HG03575 (cell line): Measurements from ENCODE around the gene PPP1R3F.

ENCODE experiments used
- ATAC-seq: cut with Tn5 transposase; IDR thresholded peaks from one replicate; pipeline ENCODE4 v1.9.1; 2021; ENCODE audit not compliant: unreplicated experiment, insufficient number of reproducible peaks, low FRiP score; ENCODE audit errors: extremely low read depth

PPP1R3F gene

DNA sequence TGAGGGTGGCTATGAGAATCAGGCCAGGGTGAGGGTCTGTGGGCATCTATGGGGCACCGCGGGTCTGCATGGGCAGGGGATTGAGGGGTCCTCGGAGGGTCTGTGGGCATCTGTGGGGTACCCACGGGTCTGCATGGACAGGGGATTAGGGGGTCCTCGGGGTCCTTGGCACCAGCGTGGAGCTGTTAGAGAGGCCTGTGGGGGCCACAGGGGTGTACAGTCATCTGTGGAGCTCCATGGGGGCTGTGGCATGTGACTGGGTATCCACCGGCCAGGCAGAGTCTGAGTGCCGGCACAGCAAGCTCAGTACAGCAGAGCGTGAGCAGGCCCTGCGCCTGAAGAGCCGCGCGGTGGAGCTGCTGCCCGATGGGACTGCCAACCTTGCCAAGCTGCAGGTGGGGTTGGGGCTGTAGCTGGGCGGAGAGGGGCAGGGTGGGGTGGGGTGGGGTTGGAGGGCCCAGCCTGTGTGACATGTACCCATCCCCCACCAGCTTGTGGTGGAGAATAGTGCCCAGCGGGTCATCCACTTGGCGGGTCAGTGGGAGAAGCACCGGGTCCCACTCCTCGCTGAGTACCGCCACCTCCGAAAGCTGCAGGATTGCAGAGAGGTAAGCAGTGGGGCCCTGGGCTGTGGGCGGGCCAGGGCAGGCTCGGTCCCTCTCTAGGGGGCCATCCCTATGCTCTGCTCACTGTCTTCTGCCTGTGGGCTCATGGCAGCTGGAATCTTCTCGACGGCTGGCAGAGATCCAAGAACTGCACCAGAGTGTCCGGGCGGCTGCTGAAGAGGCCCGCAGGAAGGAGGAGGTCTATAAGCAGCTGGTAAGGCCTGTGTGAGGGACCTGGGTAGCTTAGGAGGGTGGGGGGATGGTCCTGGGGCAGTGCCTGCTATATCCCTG, 21.4 kb upstream of the PPP1R3F start:
- no peak for ATAC-seq

DNA sequence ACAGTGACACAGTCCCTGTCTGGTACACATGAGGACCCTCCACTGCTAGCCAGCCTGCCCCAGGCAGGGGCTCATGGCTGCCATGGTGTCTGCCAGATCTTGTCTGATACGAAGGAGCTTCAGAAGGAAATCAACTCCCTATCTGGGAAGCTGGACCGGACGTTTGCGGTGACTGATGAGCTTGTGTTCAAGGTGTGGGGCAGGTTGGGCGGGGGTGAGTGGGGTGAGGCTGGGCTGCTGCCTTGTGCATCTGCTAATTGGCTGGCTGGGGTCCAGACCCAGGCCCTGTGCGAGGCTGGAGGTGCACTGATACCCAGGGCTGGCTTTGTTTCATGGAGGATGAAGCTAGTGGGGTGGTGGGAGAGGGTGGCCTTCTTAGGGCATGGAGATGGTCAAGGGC, 20.5 kb upstream of the PPP1R3F start:
- ATAC-seq = no peak

GRCh38 chrX:49249616-49250015, 20.0 kb upstream of the PPP1R3F start:
- no peak for ATAC-seq

GRCh38 chrX:49250066-49250465, 19.5 kb upstream of the PPP1R3F start:
- ATAC-seq = no peak

DNA sequence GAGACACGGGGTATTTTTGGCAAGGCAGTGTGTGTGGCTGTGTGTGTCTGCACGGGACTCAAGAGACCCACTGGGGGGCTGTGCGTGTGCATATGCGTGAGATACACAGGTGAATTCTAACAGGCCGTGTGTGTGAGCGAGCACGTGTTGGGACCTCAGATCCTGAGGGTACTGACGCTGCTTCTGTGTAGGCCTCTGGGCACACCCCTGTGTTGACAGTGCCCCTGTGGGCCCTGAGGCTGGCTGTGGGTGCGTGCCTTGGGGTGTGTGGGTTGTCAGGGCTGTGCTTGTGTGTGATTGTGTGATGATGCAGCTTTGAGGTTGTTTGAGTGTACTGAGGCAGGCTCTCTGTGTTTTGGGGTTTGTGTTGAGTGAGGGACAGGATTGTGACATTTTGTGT, 19.0 kb upstream of the PPP1R3F start:
- ATAC-seq = no peak

- ATAC-seq = no peak
Measured at GRCh38 chrX:49251325-49251724, 18.3 kb upstream of the PPP1R3F start.

DNA sequence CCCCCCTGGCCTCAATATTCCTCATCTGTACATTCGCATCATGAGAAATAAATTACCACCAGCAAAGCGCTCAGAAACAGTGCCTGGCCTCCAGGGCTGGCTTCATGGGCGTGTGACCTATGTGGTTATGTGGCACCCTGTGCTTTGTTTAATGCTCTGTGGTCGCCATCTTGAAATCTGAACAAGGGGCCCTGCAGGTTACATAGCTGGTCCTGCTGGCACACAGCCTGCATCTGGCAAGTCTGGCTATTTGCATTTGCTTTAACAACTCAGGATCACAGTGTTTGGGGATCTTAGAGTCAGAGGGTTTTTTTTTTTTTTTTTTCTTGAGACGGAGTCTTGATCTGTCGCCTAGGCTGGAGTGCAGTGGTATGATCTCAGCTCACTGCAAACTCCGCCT, 15.0 kb upstream of the PPP1R3F start:
- ATAC-seq = no peak

- no peak for ATAC-seq
Measured at GRCh38 chrX:49256268-49256995, 13.2 kb upstream of the PPP1R3F start.

DNA sequence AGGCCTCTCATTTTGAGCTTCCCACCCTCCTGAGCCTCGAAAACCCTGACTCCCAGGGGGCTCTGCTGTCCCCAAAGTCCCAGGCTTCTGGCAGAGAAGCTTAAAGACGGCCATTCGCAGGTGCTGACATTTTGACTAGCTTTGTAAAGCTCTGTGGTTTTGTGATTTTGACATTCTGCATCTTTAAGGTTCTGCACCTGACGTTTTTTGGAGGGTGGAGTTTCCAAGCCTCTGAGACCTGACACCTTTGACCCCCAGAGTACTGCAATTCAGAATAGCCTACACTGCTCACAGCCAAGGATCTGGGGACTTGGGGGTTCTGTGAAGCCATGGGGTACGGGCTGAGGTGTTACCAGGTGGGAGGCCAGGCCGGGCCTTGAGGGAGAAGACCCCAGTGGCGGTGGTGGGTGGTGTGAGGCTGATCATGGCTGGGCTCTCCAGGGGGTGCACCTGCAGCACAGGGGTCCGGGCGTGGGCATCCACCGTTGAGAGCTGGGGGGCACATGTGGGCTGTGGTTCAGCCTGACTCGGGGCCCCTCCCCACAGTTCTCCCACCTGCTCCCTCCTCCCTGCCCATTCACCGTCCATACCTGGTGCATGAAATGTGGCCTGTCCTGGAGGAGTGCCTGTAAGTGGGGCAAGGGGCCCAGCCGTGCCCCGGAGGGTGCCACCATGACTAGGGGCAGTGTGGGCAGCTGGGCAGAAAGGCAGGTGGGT, 12.4 kb upstream of the PPP1R3F start:
- ATAC-seq = no peak

- ATAC-seq = no peak
Measured at GRCh38 chrX:49257846-49258748, 11.5 kb upstream of the PPP1R3F start.

DNA sequence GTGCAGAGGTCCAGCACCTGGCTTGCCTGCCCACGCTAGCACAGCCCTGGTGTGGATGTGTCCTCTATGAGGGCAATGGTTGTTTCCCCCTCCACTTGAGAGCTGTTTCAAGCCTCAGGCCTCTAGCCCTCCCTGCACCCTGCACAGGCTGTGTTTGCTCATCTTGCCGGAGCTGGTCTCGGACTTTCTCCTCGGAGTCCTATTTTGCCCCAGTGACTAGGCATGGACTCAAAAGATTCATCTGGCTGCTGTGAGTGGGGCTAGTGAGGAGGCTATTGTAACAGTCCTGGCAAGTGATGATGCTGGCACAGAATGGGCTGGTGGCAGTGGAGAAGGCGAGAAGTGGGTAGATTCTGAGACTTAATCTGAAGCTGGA, 10.9 kb upstream of the PPP1R3F start:
- ATAC-seq = no peak

GRCh38 chrX:49260221-49260985, 9.2 kb upstream of the PPP1R3F start:
- ATAC-seq = no peak

GRCh38 chrX:49262603-49263002, 7.0 kb upstream of the PPP1R3F start:
- no peak for ATAC-seq

- ATAC-seq = no peak
Measured at GRCh38 chrX:49263631-49264030, 6.0 kb upstream of the PPP1R3F start.

- ATAC-seq = no peak
Measured at GRCh38 chrX:49264460-49264859, 5.1 kb upstream of the PPP1R3F start, which contains the start of gene FOXP3. Gene FOXP3, minus strand, starts transcription at chrX:49264710. Its CDS starts 6,205 bp downstream, at chrX:49258505.

- ATAC-seq = no peak
Measured at GRCh38 chrX:49266523-49267445, 2.8 kb upstream of the PPP1R3F start.

DNA sequence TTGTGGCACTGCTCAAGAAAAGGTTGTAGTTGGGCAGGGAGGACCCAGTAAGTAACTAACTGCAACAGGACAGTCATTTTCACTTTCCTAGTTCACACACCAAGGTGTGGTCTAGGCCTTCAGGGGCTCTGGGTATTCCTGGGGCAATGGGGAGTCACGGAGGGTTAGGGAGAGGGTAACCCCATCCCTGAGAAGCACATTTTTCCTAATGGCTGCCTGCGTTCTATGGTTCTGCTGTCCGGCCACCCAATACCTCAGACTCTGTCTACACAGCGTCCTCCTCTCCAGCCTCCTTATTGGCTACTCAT, 937 bp upstream of the PPP1R3F start:
- no peak for ATAC-seq
